ENCODE measurements around the gene NAGLU. TPM values are rescaled to one million over a fixed set of nuclear protein-coding genes. Genes with fewer than 3 reads are reported as not detected.

Gene NAGLU
- total and polyA plus RNA-seq, 10 of the 15 experiments (the other 5 are each of a cell fraction or from before 2014, with no cell fraction given), result 0.23 to 27.5 (median 8.9) TPM

- TF ChIP-seq MAX (IDR thresholded peaks at IDR 0.05; ENCODE audit: low read depth, low read length), result peak; percentile 27; the same call in 1 of the 2 replicates
- TF ChIP-seq CBX5 (IDR thresholded peaks at IDR 0.05; ENCODE audit: low read depth), result peak; percentile 77; the same call in 1 of the 2 replicates
- TF ChIP-seq SIX5 (IDR thresholded peaks at IDR 0.05; ENCODE audit: low read depth, low read length, severe bottlenecking), result no peak
- peak; percentile 72 for TF ChIP-seq IKZF1 (conservative IDR thresholded peaks at IDR 0.05)
- peak; percentile 96 for TF ChIP-seq GABPA (IDR thresholded peaks at IDR 0.05; ENCODE audit: low read depth)
- peak; percentile 90 for TF ChIP-seq ZNF687 (IDR thresholded peaks at IDR 0.05)
- peak; percentile 77 for TF ChIP-seq PKNOX1 (IDR thresholded peaks at IDR 0.05)
- TF ChIP-seq ZNF24 (IDR thresholded peaks at IDR 0.05), result no peak
- TF ChIP-seq CREM (IDR thresholded peaks at IDR 0.05; ENCODE audit: low read depth), result peak; percentile 75
- no peak for TF ChIP-seq ZBED1 (IDR thresholded peaks at IDR 0.05; ENCODE audit: borderline replicate concordance)
- TF ChIP-seq E2F4 (IDR thresholded peaks at IDR 0.05; ENCODE audit: low read depth, low read length), result peak; percentile 95
- 0 out of 2 replicates have a peak, but pooled peaks have one; percentile 35 for TF ChIP-seq ZNF207 (IDR thresholded peaks at IDR 0.05; ENCODE audit: borderline replicate concordance)
- peak; percentile 80 for TF ChIP-seq SP1 (IDR thresholded peaks at IDR 0.05; ENCODE audit: low read depth, low read length)
- peak; percentile 94 for TF ChIP-seq PML (IDR thresholded peaks at IDR 0.05; ENCODE audit: low read length)
- peak; percentile 99; the same call in 1 of the 2 replicates for TF ChIP-seq RB1 (IDR thresholded peaks at IDR 0.05; ENCODE audit: borderline replicate concordance)
- peak; percentile 80 for TF ChIP-seq CREB1 (IDR thresholded peaks at IDR 0.05; ENCODE audit: low read depth)
- 0 out of 4 replicates have a peak, but pooled peaks of 1 of the 2 experiments have one; percentile 41 for TF ChIP-seq SRF (IDR thresholded peaks at IDR 0.05; ENCODE audit: low read depth in 2 of 2, low read length in 2 of 2)
- no peak for TF ChIP-seq KAT2A (conservative IDR thresholded peaks at IDR 0.05; ENCODE audit: control insufficient read depth, low read depth, low read length)
- peak; percentile 37; the same call in 1 of the 2 replicates for TF ChIP-seq NRF1 (conservative IDR thresholded peaks at IDR 0.05; ENCODE audit: low read depth, low read length)
- TF ChIP-seq POU2F2 (IDR thresholded peaks at IDR 0.05; ENCODE audit: borderline replicate concordance, low read depth, low read length), result peak; percentile 45; the same call in 2 of the 3 replicates
- TF ChIP-seq, protein P1, sequence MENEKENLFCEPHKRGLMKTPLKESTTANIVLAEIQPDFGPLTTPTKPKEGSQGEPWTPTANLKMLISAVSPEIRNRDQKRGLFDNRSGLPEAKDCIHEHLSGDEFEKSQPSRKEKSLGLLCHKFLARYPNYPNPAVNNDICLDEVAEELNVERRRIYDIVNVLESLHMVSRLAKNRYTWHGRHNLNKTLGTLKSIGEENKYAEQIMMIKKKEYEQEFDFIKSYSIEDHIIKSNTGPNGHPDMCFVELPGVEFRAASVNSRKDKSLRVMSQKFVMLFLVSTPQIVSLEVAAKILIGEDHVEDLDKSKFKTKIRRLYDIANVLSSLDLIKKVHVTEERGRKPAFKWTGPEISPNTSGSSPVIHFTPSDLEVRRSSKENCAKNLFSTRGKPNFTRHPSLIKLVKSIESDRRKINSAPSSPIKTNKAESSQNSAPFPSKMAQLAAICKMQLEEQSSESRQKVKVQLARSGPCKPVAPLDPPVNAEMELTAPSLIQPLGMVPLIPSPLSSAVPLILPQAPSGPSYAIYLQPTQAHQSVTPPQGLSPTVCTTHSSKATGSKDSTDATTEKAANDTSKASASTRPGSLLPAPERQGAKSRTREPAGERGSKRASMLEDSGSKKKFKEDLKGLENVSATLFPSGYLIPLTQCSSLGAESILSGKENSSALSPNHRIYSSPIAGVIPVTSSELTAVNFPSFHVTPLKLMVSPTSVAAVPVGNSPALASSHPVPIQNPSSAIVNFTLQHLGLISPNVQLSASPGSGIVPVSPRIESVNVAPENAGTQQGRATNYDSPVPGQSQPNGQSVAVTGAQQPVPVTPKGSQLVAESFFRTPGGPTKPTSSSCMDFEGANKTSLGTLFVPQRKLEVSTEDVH (IDR thresholded peaks at IDR 0.05; ENCODE audit: low read depth, partially characterized antibody), result peak; percentile 100
Measured at GRCh38 chr17:42577532-42578281, 41.7 kb downstream of the NAGLU start, which contains the start of gene PSMC3IP (continued).

All from GM12878 (cell line).